ENCODE data around the gene TAF11.
"Not testable (repeated sequence)": the region's sequence is repeated elsewhere in the genome, so short reads cannot be mapped to it uniquely, and the experiment has no call there.

The TAF11 gene

DNA sequence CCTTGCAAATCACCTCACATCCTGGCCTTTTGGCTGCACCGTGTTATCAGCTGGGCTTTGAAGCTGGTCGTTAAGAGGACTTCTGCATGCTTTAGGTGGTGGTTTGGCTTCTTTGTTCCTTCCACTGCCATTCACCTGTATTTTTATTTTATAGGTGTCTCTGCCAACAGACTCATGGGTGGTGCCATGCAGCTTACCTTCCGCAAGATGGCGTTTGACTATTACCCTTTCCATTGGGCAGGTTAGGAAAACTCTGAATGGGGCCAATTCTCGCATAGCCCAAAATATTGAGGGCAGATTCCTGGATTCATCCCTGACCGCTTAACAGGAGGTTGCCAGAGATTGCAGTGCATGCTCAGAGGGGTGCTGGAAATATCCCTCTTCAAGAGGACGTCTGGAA, 32.4 kb downstream of the TAF11 start:
- TF ChIP-seq, protein P1, sequence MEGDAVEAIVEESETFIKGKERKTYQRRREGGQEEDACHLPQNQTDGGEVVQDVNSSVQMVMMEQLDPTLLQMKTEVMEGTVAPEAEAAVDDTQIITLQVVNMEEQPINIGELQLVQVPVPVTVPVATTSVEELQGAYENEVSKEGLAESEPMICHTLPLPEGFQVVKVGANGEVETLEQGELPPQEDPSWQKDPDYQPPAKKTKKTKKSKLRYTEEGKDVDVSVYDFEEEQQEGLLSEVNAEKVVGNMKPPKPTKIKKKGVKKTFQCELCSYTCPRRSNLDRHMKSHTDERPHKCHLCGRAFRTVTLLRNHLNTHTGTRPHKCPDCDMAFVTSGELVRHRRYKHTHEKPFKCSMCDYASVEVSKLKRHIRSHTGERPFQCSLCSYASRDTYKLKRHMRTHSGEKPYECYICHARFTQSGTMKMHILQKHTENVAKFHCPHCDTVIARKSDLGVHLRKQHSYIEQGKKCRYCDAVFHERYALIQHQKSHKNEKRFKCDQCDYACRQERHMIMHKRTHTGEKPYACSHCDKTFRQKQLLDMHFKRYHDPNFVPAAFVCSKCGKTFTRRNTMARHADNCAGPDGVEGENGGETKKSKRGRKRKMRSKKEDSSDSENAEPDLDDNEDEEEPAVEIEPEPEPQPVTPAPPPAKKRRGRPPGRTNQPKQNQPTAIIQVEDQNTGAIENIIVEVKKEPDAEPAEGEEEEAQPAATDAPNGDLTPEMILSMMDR (IDR thresholded peaks at IDR 0.05; ENCODE audit: insufficient read depth, low read depth, low read length, missing control alignments) = no peak
- H3K4me3 ChIP-seq (ENCODE audit: low read depth, low read length) = no peak overlapping the region
- no peak for DNase-seq (ENCODE audit: low read depth)

DNA sequence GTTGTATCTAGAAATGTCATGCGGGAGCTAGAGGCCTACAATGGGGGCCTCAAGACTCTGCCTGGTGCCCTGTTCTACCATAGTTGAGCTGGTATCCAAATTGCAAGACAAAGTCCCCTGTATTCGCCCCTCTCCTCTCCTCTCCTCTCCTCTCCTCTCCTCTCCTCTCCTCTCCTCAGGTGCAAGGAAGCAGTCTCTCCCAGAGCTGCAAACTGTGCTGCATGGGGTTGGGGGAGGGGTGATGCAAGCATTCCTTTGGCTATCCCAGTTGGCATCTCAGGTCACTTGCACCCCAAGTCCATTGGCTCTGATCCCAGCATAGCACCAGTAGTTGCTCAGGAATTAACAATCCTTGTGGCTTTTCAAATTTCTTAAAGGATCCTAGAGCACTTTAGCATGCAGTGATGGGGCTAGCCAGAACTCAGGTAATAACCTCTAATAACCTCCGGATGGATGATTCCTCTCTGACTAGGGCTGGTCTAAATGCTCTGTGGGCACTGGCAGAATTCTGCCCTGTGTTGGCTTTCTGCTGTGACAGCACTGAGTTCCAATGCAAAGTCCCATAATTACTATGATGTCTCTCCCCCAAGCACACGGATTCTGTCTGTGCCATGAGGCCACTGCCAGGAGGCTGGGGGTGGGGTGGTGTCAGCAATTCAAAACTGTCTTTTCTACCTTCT, 35.3 kb downstream of the TAF11 start:
- TF ChIP-seq, protein P1 (IDR thresholded peaks at IDR 0.05; ENCODE audit: insufficient read depth, low read depth, low read length, missing control alignments) = no peak
- DNase-seq (ENCODE audit: low read depth) = no peak
- no peak overlapping the region for H3K4me3 ChIP-seq (ENCODE audit: low read depth, low read length)

DNA sequence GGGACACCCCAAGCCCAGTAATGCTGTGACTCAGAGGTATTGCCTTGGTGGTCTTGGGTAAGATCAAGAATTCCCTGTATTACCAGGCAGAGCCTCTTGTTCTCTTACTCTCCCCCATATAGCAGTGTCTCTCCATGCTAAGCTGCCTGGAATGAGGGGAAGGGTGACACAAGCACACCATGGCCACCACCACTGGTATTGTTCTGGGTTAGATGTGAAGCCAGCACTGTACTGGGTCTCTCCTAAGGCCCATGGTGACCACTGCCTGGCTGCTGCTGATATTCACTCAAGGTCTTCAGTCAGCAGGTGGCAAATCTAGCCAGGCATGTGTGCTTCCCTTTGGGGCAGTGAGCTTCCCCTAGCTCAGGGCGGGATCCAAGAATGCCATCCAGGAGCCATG, 36.5 kb downstream of the TAF11 start:
- no peak overlapping the region for H3K4me3 ChIP-seq (ENCODE audit: low read depth, low read length)
- TF ChIP-seq, protein P1 (IDR thresholded peaks at IDR 0.05; ENCODE audit: insufficient read depth, low read depth, low read length, missing control alignments) = no peak
- DNase-seq (ENCODE audit: low read depth) = no peak

DNA sequence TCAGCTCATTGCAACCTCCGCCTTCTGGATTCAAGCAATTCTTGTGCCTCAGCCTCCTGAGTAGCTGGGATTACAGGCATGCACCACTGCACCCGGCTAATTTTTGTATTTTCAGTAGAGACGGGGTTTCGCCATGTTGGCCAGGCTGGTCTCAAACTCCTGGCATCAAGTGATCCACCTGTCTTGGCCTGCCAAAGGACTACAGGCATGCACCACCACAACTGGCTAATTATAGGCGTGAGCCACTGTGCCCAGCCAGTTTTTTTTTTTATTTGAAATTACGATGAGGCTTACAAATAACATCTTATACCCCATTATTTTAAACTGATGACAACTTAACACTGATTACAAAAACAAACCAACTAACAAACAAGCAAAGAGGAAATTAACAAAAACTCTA, 38.8 kb downstream of the TAF11 start:
- not testable (repeated sequence) for DNase-seq (ENCODE audit: low read depth); H3K4me3 ChIP-seq (ENCODE audit: low read depth, low read length)

DNA sequence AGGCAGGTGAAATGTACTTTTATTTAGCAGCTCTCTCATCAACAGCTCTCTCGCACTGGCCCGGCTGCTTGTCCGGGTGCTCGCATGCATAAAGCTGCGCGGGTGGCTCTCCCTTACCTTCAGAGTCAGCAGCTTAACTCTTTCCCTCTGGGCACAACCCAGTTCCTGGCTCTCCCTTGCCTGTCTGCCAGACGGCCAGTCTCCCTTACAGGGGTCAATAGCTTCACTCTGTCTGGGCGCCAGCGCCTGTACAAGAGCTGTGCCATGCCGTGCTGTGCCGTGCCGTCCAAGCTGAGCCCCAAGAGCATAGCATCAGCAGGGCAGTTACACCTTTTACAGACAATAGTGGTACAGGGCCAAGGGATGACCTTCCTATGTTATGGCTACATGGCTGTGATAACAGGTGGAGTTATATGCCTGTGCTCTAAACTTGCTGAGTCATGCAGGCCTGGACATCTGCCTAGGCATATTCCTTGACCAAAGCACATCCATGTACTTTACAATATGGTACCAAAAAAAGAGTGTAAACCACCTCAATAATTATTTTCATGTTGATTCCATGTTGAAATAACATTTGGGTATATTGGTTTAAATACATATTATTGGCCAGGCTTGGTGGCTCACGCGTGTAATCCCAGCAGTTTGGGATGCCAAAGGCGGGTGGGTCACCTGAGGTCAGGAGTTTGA, 48.0 kb downstream of the TAF11 start:
- TF ChIP-seq, protein P1 (IDR thresholded peaks at IDR 0.05; ENCODE audit: insufficient read depth, low read depth, low read length, missing control alignments) = no peak
- no peak for DNase-seq (ENCODE audit: low read depth)
- H3K4me3 ChIP-seq (ENCODE audit: low read depth, low read length) = no peak overlapping the region

DNA sequence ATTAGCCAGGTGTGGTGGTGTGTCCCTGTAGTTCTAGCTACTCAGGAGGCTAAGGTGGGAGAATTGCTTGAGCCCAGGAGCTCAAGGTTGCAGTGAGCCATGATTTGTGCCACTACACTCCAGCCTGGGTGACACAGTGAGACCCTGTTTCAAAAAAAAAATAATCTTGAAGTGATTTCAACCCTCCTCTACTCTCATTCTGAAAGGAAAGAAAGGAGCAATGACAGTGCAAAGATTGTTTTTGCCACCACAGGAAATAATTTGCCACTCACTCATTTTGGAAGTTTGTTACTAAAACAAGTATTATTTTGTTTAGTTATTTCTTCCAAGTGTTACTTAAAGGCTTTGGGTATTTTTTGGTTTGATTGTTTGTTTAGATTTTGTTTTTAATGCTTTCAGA, 50.3 kb downstream of the TAF11 start:
- H3K4me3 ChIP-seq (ENCODE audit: low read depth, low read length) = no peak overlapping the region
- TF ChIP-seq, protein P1 (IDR thresholded peaks at IDR 0.05; ENCODE audit: insufficient read depth, low read depth, low read length, missing control alignments) = no peak
- no peak for DNase-seq (ENCODE audit: low read depth)

DNA sequence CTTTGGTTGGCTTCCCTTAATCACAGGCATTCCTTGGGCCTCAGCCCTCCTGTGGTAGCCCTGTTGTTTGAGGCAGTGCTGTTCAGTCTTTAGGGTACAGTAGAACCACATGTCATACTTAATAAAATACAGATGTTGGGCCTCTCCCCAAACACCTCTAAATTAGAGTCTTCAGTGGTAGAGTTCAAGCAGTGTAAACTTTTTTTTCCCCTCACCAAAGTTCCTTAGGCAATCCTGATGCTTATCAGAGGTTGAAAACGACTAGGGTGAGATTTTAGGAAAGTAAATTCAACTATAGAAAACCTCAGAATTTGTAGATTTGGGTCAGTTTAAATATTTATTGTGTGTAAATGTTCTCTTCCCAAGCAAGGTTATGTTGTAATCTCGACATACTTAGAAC, 51.4 kb downstream of the TAF11 start:
- no peak overlapping the region for H3K4me3 ChIP-seq (ENCODE audit: low read depth, low read length)
- TF ChIP-seq, protein P1 (IDR thresholded peaks at IDR 0.05; ENCODE audit: insufficient read depth, low read depth, low read length, missing control alignments) = no peak
- DNase-seq (ENCODE audit: low read depth) = no peak
